Smooth muscle cell of the pulmonary artery (primary cell): Measurements from ENCODE around the gene FAM236C. TPM values are rescaled to one million over a fixed set of nuclear protein-coding genes. Genes with fewer than 3 reads are reported as not detected.

Experiments used
- total RNA-seq: library from RNA; depleted of rRNA; stranded (reverse); fragments of >200 nt; gene quantifications from 2 replicates; pipeline ENCODE4 v1.2.3, GENCODE V29; 2014

FAM236C gene
- not detected in 2 replicates for total RNA-seq

GRCh38 chrX:72912315-72912714, at the start of gene FAM236C:
Gene FAM236C, plus strand, starts transcription at chrX:72912615. Its CDS starts 100 bp downstream, at chrX:72912715.

GRCh38 chrX:72937906-72938305, 25.5 kb downstream of the FAM236C start, which contains the start of gene FAM236A:
Gene FAM236A, plus strand, starts transcription at chrX:72938206. Its CDS starts 57 bp downstream, at chrX:72938263.

GRCh38 chrX:72943819-72944169, 31.4 kb downstream of the FAM236C start, which contains the start of gene DMRTC1:
Gene DMRTC1, minus strand, starts transcription at chrX:72943837. Its CDS starts 68,143 bp downstream, at chrX:72875694.

Other genes starting within 250 kb of the FAM236C start
- gene PHKA1, start 198.3 kb upstream of the FAM236C start, total RNA-seq = 9.3 and 17.1 TPM in 2 replicates
- gene DMRTC1B, start 135.7 kb upstream of the FAM236C start, total RNA-seq = not detected in 2 replicates
- not detected in 2 replicates for gene FAM236B, start 130.0 kb upstream of the FAM236C start, total RNA-seq
- gene FAM236D, start 104.4 kb upstream of the FAM236C start, total RNA-seq = not detected in 2 replicates
- not detected in 2 replicates for gene FAM236A, start 25.6 kb downstream of the FAM236C start, total RNA-seq
- gene DMRTC1, start 31.2 kb downstream of the FAM236C start, total RNA-seq = not detected in 2 replicates
- not detected in 2 replicates for gene PABPC1L2B, start 90.3 kb downstream of the FAM236C start, total RNA-seq
- not detected in 2 replicates for gene PABPC1L2A, start 166.9 kb downstream of the FAM236C start, total RNA-seq